ENCODE results near the gene OR52R1.

GRCh38 chr11:4848908-4849532, 44.8 kb upstream of the OR52R1 start, which contains the start of gene OR51S1:
- TF ChIP-seq CTCF (IDR thresholded peaks at IDR 0.05), result no peak
- no peak for TF ChIP-seq POLR2A (IDR thresholded peaks at IDR 0.05)

All from adrenal gland (tissue), 5 donors.